ENCODE data around the gene TBPL1.

DNA sequence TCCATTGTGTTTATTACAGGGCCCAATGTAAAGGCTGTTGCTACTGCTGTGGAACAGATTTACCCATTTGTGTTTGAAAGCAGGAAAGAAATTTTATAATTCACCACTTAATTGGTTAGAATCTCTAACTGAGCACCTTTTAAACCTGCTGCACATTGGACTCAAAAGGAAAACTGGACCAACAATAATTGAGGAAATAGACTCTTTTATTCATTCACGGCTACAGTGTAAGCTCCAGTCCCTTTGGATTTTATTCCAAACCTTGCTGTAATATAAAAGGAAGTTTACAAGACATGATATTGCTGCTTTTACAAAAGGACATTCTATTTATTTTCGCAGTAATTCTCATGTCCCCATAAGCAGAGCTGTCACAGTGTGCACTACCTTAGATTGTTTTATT lies 33.9 kb downstream of the TBPL1 start:
- TF ChIP-seq CTCF (IDR thresholded peaks at IDR 0.05) (no peak), POLR2AphosphoS5 (IDR thresholded peaks at IDR 0.05) (no peak), POLR2A (IDR thresholded peaks at IDR 0.05) (no peak)

Measured in prostate gland (tissue), 2 donors.